Naive thymus-derived CD8-positive, alpha-beta T cell (primary cell): ENCODE measurements around the gene INTS1. TPM values are rescaled to one million over a fixed set of nuclear protein-coding genes. Genes with fewer than 3 reads are reported as not detected.
"Not testable (repeated sequence)": the region's sequence is repeated elsewhere in the genome, so short reads cannot be mapped to it uniquely, and the experiment has no call there.

Experiments used
- ATAC-seq, 2 donors: fragments of 150-1000 bp; cut with Tn5 transposase in 1 of 2; sonication (Bioruptor Pico), chemical (Tn5 transposase) in 1 of 2; 1 replicate in 1 of 2; 2 replicates in 1 of 2; pipeline ENCODE4 v1.10.0; 2021; ENCODE audit warnings: mild to moderate bottlenecking in 2 of 2, moderate library complexity in 2 of 2
- POLR2A ChIA-PET: fragments of 350-600 bp; sonication (Branson Sonifier 250); formaldehyde crosslinking; loops from one replicate; lab custom pipeline; 2021; ENCODE audit warnings: antibody characterized with exemption; lab: Charles Lee
- DNase-seq, 10 donors: peaks; one replicate each; pipeline versions ENCODE4 v3.0.0 to v3.0.0-alpha.2; 2020 to 2022
- H3K27ac Mint-ChIP-seq, 10 donors: one replicate each; pipeline ENCODE4 v1.8.0; 2020 to 2022; ENCODE audit warnings: mild to moderate bottlenecking in 10 of 10, mixed read lengths in 10 of 10, moderate library complexity in 4 of 10, inconsistent platforms in 1 of 10
- H3K27me3 Mint-ChIP-seq, 5 donors: one replicate each; pipeline ENCODE4 v1.8.0; 2021 to 2022; ENCODE audit warnings: mixed read lengths in 5 of 5
- H3K36me3 Mint-ChIP-seq, 3 donors: one replicate each; pipeline ENCODE4 v1.8.0; 2020 to 2022; ENCODE audit warnings: mixed read lengths in 3 of 3, mild to moderate bottlenecking in 2 of 3, inconsistent platforms in 1 of 3
- H3K4me1 Mint-ChIP-seq, 4 donors: one replicate each; pipeline ENCODE4 v1.8.0; 2021 to 2022; ENCODE audit warnings: mixed read lengths in 4 of 4
- H3K4me3 Mint-ChIP-seq, 10 donors: one replicate each; pipeline ENCODE4 v1.8.0; 2020 to 2022; ENCODE audit warnings: mild to moderate bottlenecking in 10 of 10, mixed read lengths in 10 of 10, moderate library complexity in 6 of 10, inconsistent platforms in 1 of 10
- H3K9me3 Mint-ChIP-seq, 9 donors: one replicate each; pipeline ENCODE4 v1.8.0; 2020 to 2022; ENCODE audit warnings: mixed read lengths in 9 of 9, mild to moderate bottlenecking in 3 of 9, inconsistent platforms in 1 of 9, moderate library complexity in 1 of 9
- polyA plus RNA-seq, 3 donors: library from polyadenylated mRNA; unstranded; fragments of 300-500 nt; fragmentation: Illumina TruSeq; gene quantifications; one replicate each; pipeline ENCODE4 v1.2.3, GENCODE V29; 2021
- total RNA-seq, 8 experiments: library from RNA in 2 of 8; stranded (reverse) in 2 of 8; gene quantifications; one replicate each; pipeline ENCODE4 v1.2.3 and lab custom pipeline; 2021 to 2026

Gene INTS1
- total and polyA plus RNA-seq, 5 experiments from 2014 or later = 9.1 to 136 (median 24.6) TPM

- no peaks in the 10 kb centered on the region for H3K9me3 Mint-ChIP-seq
- POLR2A ChIA-PET = interaction anchor here (1.7 kb wide), 1 partner anchor 9 kb away, joined by 4 read pairs; no protein-coding TSS in a partner anchor
- H3K36me3 Mint-ChIP-seq = no peaks in the 10 kb centered on the region
- no peaks in the 10 kb centered on the region for H3K27me3 Mint-ChIP-seq
- H3K27ac Mint-ChIP-seq = no peak overlapping the region
- peaks cover 0 to 1% (median 0%) of the 10 kb centered on the region in 4 donors for H3K4me1 Mint-ChIP-seq
- DNase-seq (no peak), ATAC-seq (no peak)
- H3K4me3 Mint-ChIP-seq = no peak overlapping the region
Observed at GRCh38 chr7:1449501-1449900, 54.7 kb downstream of the INTS1 start.

DNA sequence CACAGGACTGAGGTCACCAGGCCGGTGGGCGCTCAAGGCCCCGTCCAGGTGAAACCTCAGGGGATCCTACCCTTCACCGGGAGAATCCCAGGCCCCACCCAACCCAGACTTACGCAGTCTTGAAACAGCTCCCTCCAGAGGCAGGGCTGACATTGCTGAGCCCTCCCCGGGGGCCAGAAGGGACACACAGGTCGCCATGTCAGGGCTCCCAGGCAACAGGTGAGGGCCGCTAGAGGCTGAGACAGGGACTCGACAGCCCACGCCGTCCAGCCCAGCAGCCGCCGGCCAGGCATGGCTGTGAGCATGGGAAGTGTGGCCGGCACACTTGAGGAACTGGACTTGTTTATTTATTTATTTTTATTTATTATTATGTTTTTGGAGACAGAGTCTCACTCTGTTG lies 55.2 kb downstream of the INTS1 start:
- Mint-ChIP-seq H3K27ac (no peak overlapping the region), H3K36me3 (no peaks in the 10 kb centered on the region), H3K27me3 (no peaks in the 10 kb centered on the region), H3K4me3 (no peak overlapping the region), H3K4me1 (peaks cover 0 to 1% (median 0%) of the 10 kb centered on the region in 4 donors), H3K9me3 (no peaks in the 10 kb centered on the region)
- DNase-seq (no peak), ATAC-seq (no peak)
- POLR2A ChIA-PET = interaction anchor here (1.7 kb wide), 1 partner anchor 8 kb away, joined by 4 read pairs; no protein-coding TSS in a partner anchor

GRCh38 chr7:1447551-1448244 lies 56.5 kb downstream of the INTS1 start:
- peaks cover 0 to 1% (median 0%) of the 10 kb centered on the region in 4 donors for H3K4me1 Mint-ChIP-seq
- H3K27me3 Mint-ChIP-seq = no peaks in the 10 kb centered on the region
- H3K36me3 Mint-ChIP-seq = no peaks in the 10 kb centered on the region
- H3K9me3 Mint-ChIP-seq = no peaks in the 10 kb centered on the region
- H3K27ac Mint-ChIP-seq = no peak overlapping the region
- POLR2A ChIA-PET = no interaction called here
- no peak overlapping the region for H3K4me3 Mint-ChIP-seq
- ATAC-seq (no peak), DNase-seq (no peak)

DNA sequence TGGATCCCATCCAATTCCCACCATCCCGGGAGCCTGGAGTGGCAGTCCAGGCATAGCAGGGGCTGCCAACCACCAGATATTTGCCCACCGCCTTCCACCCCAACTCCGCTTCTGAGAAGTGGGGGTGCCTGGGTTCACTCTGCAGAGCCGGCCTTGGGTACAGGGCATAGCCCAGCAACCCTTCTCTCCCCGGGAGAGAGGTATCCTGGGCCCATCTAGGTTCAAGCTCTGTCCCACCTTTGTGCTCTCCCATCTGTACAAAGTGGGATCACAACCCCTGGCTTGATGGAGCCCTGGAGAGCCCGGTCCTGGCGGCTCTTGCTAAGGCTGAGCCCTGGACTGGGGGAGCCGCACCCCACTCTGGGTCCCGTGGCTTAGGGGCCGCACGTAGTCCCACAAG lies 57.1 kb downstream of the INTS1 start:
- ATAC-seq = no peak
- Mint-ChIP-seq H3K4me1 (peaks cover 0 to 1% (median 0%) of the 10 kb centered on the region in 4 donors), H3K27me3 (no peaks in the 10 kb centered on the region), H3K4me3 (no peak overlapping the region), H3K9me3 (no peaks in the 10 kb centered on the region), H3K36me3 (no peaks in the 10 kb centered on the region), H3K27ac (no peak overlapping the region)
- no peak for DNase-seq
- POLR2A ChIA-PET = no interaction called here

GRCh38 chr7:1446620-1447032 lies 57.6 kb downstream of the INTS1 start:
- DNase-seq = no peak
- Mint-ChIP-seq H3K9me3 (no peaks in the 10 kb centered on the region), H3K4me1 (peaks cover 0 to 1% (median 0%) of the 10 kb centered on the region in 4 donors), H3K4me3 (no peak overlapping the region), H3K36me3 (no peaks in the 10 kb centered on the region), H3K27me3 (no peaks in the 10 kb centered on the region), H3K27ac (no peak overlapping the region)
- POLR2A ChIA-PET = no interaction called here
- ATAC-seq = no peak

DNA sequence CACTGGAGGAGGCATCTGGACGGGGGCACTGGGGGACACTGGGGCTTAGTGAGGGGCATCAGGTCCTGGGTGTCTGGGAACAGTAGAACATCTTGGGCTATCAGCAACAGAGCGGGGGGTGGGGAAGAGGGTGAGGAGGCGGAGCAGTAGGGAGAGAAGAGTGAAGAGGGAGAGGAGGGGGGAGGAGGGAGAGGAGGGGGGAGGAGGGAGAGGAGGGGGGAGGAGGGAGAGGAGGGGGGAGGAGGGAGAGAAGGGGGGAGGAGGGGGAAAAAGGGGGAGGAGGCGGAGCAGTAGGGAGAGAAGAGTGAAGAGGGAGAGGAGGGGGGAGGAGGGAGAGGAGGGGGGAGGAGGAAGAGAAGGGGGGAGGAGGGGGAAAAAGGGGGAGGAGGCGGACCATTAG lies 58.2 kb downstream of the INTS1 start:
- ATAC-seq, H3K4me1 Mint-ChIP-seq, H3K36me3 Mint-ChIP-seq, H3K4me3 Mint-ChIP-seq, H3K27me3 Mint-ChIP-seq, POLR2A ChIA-PET, DNase-seq, H3K9me3 Mint-ChIP-seq: not testable (repeated sequence)
- H3K27ac Mint-ChIP-seq = peak overlapping the region in 2 of 10 donors; percentile 43 to 75

GRCh38 chr7:1445341-1445740 lies 58.8 kb downstream of the INTS1 start:
- Mint-ChIP-seq H3K4me1 (peaks cover 0 to 1% (median 0%) of the 10 kb centered on the region in 4 donors), H3K9me3 (no peaks in the 10 kb centered on the region), H3K4me3 (no peak overlapping the region), H3K27ac (no peak overlapping the region), H3K27me3 (no peaks in the 10 kb centered on the region), H3K36me3 (no peaks in the 10 kb centered on the region)
- DNase-seq (no peak), ATAC-seq (no peak)
- POLR2A ChIA-PET = no interaction called here

DNA sequence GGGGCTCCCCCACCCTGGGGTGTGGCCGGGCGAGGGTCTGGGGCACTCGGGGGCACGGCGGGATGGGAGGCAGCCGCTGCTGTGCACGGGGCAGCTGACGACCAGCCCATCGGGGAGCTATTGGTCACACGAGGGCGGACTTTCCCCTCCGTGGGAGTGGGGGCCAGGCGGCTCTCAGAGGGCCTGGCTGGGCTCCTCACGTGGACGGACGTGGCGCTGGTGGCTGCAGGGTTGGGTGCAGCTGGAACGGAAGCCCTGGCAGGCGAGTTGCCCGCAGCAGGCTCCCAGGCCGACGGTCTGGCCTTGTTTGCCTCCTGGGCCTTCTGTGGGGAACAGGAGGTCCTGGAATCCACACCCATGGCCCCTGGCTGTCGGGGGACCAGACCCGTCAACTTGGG lies 59.3 kb downstream of the INTS1 start:
- Mint-ChIP-seq H3K27me3 (no peaks in the 10 kb centered on the region), H3K36me3 (no peaks in the 10 kb centered on the region), H3K27ac (no peak overlapping the region), H3K4me1 (peaks cover 0 to 1% (median 0%) of the 10 kb centered on the region in 4 donors), H3K4me3 (no peak overlapping the region), H3K9me3 (no peaks in the 10 kb centered on the region)
- ATAC-seq (no peak), DNase-seq (no peak)
- POLR2A ChIA-PET = no interaction called here

DNA sequence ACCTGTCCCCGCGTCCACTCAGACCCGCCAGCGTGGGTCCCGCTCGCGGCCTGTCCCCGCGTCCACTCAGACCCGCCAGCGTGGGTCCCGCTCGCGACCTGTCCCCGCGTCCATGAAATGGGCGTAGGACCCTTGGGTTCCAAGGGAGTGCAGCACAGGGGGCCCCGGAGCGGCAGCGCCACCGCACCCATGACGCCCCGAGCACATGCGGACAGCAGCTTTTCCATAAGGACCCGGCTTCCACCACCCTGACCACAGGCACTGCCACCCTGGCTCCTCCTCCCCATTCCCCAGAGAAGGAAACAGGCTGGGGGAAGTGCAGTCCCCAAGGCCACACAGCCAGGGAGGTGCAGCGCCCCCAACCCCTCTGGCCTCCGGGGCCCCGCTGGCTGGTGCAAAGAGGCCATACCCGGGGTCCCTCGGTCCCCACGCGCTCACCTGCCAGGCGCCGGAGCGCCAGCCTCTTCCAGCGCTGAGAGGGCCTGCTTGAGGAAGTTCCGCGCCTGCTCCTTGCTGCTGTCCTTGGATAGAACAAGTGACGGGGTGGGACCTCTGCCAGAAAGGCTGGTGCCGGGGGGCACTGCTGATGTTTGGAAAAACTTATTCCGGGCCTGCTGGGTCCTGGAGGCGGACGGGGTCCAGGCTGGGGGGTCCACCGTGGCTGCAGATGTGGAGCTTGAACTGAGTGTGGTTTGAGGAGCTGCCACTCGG lies 59.8 kb downstream of the INTS1 start:
- H3K27me3 Mint-ChIP-seq = no peaks in the 10 kb centered on the region
- no peak overlapping the region for H3K27ac Mint-ChIP-seq
- POLR2A ChIA-PET = no interaction called here
- no peaks in the 10 kb centered on the region for H3K9me3 Mint-ChIP-seq
- DNase-seq = no peak
- H3K4me1 Mint-ChIP-seq = peaks cover 0 to 1% (median 0%) of the 10 kb centered on the region in 4 donors
- ATAC-seq = no peak
- no peak overlapping the region for H3K4me3 Mint-ChIP-seq
- no peaks in the 10 kb centered on the region for H3K36me3 Mint-ChIP-seq

- H3K27ac Mint-ChIP-seq, H3K9me3 Mint-ChIP-seq, H3K36me3 Mint-ChIP-seq, H3K4me1 Mint-ChIP-seq, ATAC-seq, H3K4me3 Mint-ChIP-seq, DNase-seq, H3K27me3 Mint-ChIP-seq, POLR2A ChIA-PET: not testable (repeated sequence)
Observed at GRCh38 chr7:1443587-1444200, 60.5 kb downstream of the INTS1 start.

DNA sequence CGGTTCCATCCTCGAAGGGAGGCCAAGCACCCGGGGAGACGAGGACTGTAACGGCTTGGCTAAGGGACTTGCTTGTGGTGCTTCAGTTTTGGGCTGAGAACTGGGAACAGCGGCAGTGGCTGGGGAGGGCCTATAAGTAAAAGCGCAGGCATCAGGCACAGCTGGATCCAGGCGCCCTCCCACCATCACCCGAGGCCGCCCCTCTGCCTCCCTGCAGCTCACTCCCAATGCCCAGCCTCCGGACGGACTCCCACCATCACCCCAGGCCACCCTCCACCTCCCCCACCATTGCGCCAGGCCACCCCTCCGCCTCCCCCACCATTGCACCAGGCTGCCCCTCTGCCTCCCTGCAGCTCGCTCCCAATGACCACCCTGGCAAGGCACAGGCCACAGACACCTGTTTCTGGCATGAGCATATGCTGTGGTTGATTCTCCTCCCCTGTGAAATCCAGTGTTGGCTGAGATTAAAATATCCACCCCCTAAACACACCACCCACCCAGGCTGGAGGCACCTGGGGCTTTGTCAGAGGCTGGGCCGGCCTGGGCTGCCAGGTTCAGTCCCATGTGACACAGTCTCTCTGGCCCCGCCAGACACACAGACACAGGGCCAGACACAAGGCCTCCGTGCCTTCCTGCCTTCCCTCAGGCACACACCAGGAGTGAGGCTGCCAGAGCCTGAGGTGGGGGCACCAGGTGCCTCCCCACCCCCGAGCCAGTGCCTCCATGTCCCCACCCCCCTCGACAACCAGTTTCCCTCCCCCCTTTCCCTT lies 61.6 kb downstream of the INTS1 start:
- Mint-ChIP-seq H3K27ac (no peak overlapping the region), H3K27me3 (no peaks in the 10 kb centered on the region), H3K4me1 (peaks cover 0 to 1% (median 0%) of the 10 kb centered on the region in 4 donors), H3K9me3 (no peaks in the 10 kb centered on the region), H3K36me3 (no peaks in the 10 kb centered on the region), H3K4me3 (no peak overlapping the region)
- no peak for DNase-seq
- ATAC-seq = no peak
- POLR2A ChIA-PET = no interaction called here

GRCh38 chr7:1441615-1442354 lies 62.4 kb downstream of the INTS1 start:
- Mint-ChIP-seq H3K4me3 (no peak overlapping the region), H3K36me3 (no peaks in the 10 kb centered on the region), H3K9me3 (no peaks in the 10 kb centered on the region), H3K27ac (no peak overlapping the region), H3K27me3 (no peaks in the 10 kb centered on the region), H3K4me1 (peaks cover 0 to 1% (median 0%) of the 10 kb centered on the region in 4 donors)
- POLR2A ChIA-PET = interaction anchor here (1.0 kb wide), 1 partner anchor 8 kb away, joined by 4 read pairs; no protein-coding TSS in a partner anchor
- ATAC-seq = no peak
- DNase-seq = no peak
